AG09319 (cell line): ENCODE measurements around the gene ATP8B1.

ENCODE experiments used
- DNase-seq: peaks from one replicate; pipeline ENCODE4 v3.0.0-alpha.2; 2010; ENCODE audit warnings: low read depth; ENCODE audit errors: extremely low read depth
- TF ChIP-seq, protein P1 (sequence below): IDR thresholded peaks from 2 replicates; pipeline ENCODE4 v1.5.1; 2011; ENCODE audit warnings: low read depth, mild to moderate bottlenecking, inconsistent platforms, low read length, moderate library complexity

Gene ATP8B1

DNA sequence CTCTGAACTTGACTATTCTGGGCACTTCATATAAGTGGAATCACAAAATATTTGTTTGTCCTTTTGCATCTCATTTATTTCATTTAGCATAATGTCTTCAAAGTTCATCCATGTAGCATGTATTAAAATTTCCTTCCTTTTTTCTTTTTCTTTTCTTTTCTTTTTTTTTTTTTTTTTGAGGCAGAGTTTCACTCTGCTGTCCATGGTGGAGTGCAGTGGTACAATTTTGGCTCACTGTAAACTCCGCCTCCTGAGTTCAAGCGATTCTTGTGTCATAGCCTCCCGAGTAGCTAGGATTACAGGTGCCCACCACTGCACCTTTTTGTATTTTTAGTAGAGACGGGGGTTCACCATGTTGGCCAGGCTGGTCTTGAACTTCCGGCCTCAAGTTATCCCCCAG is 11.9 kb downstream of the ATP8B1 start:
- no peak for DNase-seq
- TF ChIP-seq, protein P1, sequence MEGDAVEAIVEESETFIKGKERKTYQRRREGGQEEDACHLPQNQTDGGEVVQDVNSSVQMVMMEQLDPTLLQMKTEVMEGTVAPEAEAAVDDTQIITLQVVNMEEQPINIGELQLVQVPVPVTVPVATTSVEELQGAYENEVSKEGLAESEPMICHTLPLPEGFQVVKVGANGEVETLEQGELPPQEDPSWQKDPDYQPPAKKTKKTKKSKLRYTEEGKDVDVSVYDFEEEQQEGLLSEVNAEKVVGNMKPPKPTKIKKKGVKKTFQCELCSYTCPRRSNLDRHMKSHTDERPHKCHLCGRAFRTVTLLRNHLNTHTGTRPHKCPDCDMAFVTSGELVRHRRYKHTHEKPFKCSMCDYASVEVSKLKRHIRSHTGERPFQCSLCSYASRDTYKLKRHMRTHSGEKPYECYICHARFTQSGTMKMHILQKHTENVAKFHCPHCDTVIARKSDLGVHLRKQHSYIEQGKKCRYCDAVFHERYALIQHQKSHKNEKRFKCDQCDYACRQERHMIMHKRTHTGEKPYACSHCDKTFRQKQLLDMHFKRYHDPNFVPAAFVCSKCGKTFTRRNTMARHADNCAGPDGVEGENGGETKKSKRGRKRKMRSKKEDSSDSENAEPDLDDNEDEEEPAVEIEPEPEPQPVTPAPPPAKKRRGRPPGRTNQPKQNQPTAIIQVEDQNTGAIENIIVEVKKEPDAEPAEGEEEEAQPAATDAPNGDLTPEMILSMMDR: no peak

DNA sequence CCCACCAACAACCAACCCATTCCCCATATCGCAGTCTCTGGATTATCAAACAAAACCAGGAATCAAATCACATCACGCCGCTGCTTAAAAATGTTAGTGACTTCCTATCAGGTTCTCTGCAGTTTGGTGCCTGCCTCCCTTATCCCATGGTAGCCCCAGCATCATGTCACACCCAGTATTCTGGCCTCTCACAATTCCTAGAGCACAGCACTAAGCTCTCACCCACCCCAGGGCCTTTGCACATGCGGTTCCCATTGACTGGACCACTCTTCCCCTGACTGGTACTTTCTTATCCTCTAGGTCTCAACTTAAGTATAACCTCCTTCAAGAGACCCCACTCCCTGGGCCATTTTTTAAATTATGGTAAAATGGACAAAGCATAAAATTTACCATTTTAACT is 12.8 kb downstream of the ATP8B1 start:
- no peak for DNase-seq
- TF ChIP-seq, protein P1: no peak

DNA sequence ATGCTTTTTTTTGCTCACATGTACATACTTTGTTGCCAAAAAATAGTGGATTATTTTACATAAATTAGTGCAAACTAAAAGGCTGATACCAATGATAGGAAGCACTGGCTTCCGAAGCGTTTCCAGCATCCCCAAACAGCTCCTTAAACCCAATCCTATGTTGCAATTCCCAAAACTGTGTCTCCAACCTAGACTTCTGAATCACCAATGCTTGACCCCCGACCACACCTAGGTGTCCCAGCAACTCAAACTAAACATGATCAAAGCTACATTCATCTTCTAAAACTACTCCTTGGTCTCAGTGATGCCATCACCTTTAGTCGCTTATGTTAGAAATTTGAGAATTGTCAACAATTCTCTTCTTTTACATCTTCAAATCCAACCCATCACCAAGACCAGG is 13.4 kb downstream of the ATP8B1 start:
- no peak for DNase-seq
- TF ChIP-seq, protein P1: no peak

DNA sequence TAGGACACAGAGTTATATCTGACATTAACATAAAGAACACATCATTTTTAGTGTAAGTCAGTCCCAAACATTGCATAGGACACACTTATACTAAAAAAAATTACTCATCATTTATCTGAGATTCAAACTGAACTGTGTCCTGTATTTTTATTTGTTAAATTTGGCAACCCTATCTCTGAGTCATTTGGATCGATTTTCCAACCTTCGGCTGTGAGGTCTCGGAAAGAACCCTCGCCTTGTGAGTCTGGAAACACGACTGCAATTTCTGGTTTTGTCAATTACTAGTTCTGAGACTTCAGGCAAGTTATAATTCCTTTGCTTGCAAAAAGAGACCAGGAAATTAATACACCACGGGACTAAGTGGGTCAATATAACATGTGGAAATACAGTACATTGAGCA is 14.0 kb downstream of the ATP8B1 start:
- DNase-seq: no peak
- TF ChIP-seq, protein P1: no peak

DNA sequence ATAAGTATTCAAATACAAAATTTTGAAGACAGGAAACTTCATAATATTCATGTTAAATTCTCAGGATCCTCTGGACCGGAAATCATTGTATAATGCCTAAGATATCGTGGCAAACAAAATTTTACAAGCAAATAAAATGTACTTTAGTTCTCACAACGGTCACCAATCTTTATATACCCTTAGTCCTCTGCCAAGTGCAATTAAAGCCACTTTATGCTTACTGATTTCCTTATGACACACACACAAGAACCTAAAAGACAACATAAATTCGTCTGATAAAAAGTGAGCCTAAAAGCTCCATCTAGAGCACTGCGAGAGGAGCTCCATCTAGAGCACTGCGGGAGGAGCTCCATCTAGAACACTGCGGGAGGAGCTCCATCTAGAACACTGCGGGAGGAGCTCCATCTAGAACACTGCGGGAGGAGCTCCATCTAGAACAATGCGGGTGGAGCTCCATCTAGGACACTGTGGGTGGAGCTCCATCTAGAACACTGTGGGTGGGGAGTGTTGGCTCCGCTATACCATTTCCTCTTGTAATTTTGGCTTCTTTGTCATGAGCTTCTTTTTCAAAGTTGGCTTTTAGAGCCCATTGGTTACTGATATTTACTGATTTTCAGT is 15.9 kb downstream of the ATP8B1 start:
- TF ChIP-seq, protein P1: no peak
- no peak for DNase-seq

DNA sequence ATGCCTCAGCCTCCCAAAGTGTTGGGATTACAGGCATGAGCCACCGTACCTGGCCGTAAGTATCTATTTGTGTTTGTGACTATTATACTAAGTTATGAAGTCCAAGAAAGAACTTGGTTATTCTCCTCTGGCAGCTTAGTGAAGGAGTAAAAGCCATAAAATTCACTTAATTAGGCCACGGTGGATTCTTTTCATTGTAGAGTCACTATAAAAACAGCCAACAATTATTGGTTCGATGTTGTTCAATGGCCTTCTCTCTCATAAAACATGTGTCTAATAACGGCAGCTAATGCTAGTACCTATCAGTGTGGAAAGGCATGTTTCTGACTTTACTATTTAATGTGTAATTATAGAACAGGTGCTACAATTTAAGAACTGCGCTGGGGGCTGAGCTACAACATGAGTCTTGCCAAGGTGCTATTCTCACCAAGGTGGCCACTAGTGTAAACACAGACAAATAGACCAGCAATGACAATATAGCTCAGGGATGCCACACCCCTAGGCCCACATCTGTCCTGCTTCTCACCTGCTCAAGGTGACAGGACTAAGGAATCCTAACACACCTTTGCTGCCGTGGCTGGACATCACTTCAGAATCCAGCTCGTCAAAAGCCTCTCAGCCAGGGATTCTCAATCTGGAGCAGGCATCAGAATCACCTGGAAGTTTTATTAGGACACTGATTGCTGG is 17.2 kb downstream of the ATP8B1 start:
- no peak for DNase-seq
- TF ChIP-seq, protein P1: no peak

DNA sequence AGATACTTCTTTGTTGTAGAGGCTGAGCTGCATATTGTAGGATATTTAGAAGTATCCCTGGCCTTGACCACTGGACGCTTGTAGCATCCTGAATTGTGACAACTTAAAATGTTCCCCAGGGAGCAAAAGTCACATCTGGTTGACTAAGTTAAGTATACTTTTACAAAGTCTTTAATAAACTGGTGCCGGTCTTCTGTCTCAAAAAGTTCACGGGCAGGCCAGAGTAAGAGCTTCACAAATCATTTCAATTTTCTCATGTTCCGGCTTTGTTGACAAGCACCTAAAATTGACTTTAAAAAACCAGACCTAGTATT is 18.4 kb downstream of the ATP8B1 start:
- DNase-seq: no peak
- TF ChIP-seq, protein P1: no peak
